Activated CD8-positive, alpha-beta T cell treated with anti-CD3 and anti-CD28 coated beads for 36 hours (primary cell): ENCODE results near the gene CCND3. TPM values are rescaled to one million over a fixed set of nuclear protein-coding genes. Genes with fewer than 3 reads are reported as not detected.

Experiments used
- ATAC-seq: fragments of 200-7000 bp; cut with Tn5 transposase; one replicate; pipeline ENCODE4 v1.10.0; 2021; ENCODE audit warnings: mild to moderate bottlenecking, moderate library complexity
- CTCF ChIA-PET: fragments of 350-600 bp; sonication (Branson Sonifier 250); formaldehyde crosslinking; loops from one replicate; lab custom pipeline; 2021; ENCODE audit warnings: antibody characterized with exemption; lab: Charles Lee
- POLR2A ChIA-PET: fragments of 350-600 bp; sonication (Branson Sonifier 250); formaldehyde crosslinking; loops from one replicate; lab custom pipeline; 2021; ENCODE audit warnings: antibody characterized with exemption; lab: Charles Lee
- DNase-seq: peaks from one replicate; pipeline ENCODE4 v3.0.0-alpha.2; 2020
- H3K27ac Mint-ChIP-seq: one replicate; pipeline ENCODE4 v1.8.0; 2021; ENCODE audit warnings: mild to moderate bottlenecking, mixed read lengths
- H3K27me3 Mint-ChIP-seq: one replicate; pipeline ENCODE4 v1.8.0; 2021; ENCODE audit warnings: mixed read lengths
- H3K36me3 Mint-ChIP-seq: one replicate; pipeline ENCODE4 v1.8.0; 2021; ENCODE audit warnings: low read depth, mixed read lengths
- H3K4me1 Mint-ChIP-seq: one replicate; pipeline ENCODE4 v1.8.0; 2021; ENCODE audit warnings: low read depth, mixed read lengths
- H3K4me3 Mint-ChIP-seq: one replicate; pipeline ENCODE4 v1.8.0; 2021; ENCODE audit warnings: mild to moderate bottlenecking, moderate library complexity, mixed read lengths
- H3K9me3 Mint-ChIP-seq: one replicate; pipeline ENCODE4 v1.8.0; 2021; ENCODE audit warnings: mixed read lengths
- CTCF ChIP-seq: fragments of 200-600 bp; IDR thresholded peaks from one replicate; pipeline ENCODE4 v1.8.0; 2022; ENCODE audit warnings: antibody characterized with exemption, mild to moderate bottlenecking
- intact Hi-C: fragments of 100-400 bp; cut with micrococcal nuclease; formaldehyde crosslinking; loops from one replicate; pipeline ENCODE4 v1.10.0; 2022
- total RNA-seq, 2 experiments: library from RNA; stranded (reverse); gene quantifications; one replicate each; pipeline ENCODE4 v1.2.3, GENCODE V29; 2021

Gene CCND3
- total RNA-seq, 2 experiments from 2014 or later: 457 to 459 TPM

GRCh38 chr6:41939848-41940758, 1.5 kb downstream of the CCND3 start:
- no peak for TF ChIP-seq CTCF
- Mint-ChIP-seq H3K4me3 (peak overlapping the region; percentile 90), H3K36me3 (peaks cover 60% of the 10 kb centered on the region), H3K9me3 (no peaks in the 10 kb centered on the region), H3K27ac (peak overlapping the region; percentile 91), H3K4me1 (peaks cover 53% of the 10 kb centered on the region), H3K27me3 (no peaks in the 10 kb centered on the region)
- CTCF ChIA-PET: interaction anchor here (0.6 to 21.4 kb wide), 15 partner anchors 11 to 158 kb away, joined by 3 to 392 read pairs (median 4); partner anchors contain the start of genes BYSL, MED20, TAF8 and TOMM6
- ATAC-seq: peak; percentile 15
- POLR2A ChIA-PET: interaction anchor here (0.6 to 16.7 kb wide), 19 partner anchors 10 to 154 kb away, joined by 3 to 358 read pairs (median 5); partner anchors contain the start of genes BYSL, MED20, TAF8 and TOMM6
- DNase-seq: peak; percentile 74
- intact Hi-C loops: loop anchor here (2.0 to 5.0 kb wide), 4 partner anchors 37 to 93 kb away; no protein-coding TSS in a partner anchor

DNA sequence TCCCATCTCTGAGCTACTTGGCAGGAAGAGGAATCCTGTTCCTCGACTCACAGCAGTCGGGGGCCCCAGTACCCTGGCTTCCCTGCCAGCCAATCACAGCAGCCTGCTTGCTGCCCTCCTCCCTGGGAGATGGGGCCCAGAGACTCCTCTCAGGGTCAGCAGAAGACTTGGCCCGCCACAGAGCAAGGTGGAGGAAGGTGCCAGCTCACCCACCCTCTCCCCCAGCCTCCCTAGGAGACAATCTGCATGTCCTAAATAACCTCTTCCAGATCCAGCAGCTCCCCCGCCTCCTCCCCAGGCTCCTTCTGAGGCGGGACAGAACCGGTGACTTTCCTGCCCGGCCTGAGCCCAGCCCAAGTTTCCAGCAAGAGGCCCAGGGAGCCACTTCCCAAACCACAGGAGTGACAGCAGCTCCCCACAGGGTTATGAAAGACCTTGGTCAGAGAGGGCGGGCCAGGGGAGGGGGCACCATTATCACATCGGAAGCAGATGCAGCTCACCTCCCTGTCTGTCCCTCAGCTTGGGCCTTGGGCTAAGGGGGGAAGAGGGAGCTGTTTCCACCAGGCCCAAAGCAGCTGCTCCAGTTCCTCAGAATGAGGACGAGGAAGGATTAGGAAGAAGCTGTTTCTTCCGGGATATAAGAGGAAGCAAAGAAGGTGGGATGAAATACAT, 2.3 kb downstream of the CCND3 start:
- Mint-ChIP-seq H3K9me3 (no peaks in the 10 kb centered on the region), H3K27ac (peak overlapping the region; percentile 91), H3K4me3 (peak overlapping the region; percentile 90), H3K36me3 (peaks cover 68% of the 10 kb centered on the region), H3K27me3 (no peaks in the 10 kb centered on the region), H3K4me1 (peaks cover 53% of the 10 kb centered on the region)
- ChIA-PET CTCF (interaction anchor here (0.6 to 21.4 kb wide), 18 partner anchors 10 to 157 kb away, joined by 3 to 392 read pairs (median 4); partner anchors contain the start of genes BYSL, MED20, TAF8 and TOMM6), POLR2A (interaction anchor here (0.8 to 16.7 kb wide), 21 partner anchors 9 to 152 kb away, joined by 3 to 358 read pairs (median 5); partner anchors contain the start of genes BYSL, MED20, TAF8 and TOMM6)
- intact Hi-C loops: loop anchor here (2.0 to 5.0 kb wide), 2 partner anchors 37 to 92 kb away; no protein-coding TSS in a partner anchor
- TF ChIP-seq CTCF: no peak
- peak; percentile 64 for DNase-seq
- no peak for ATAC-seq

GRCh38 chr6:41938590-41939175, 2.9 kb downstream of the CCND3 start:
- TF ChIP-seq CTCF: no peak
- ATAC-seq (no peak), DNase-seq (no peak)
- Mint-ChIP-seq H3K36me3 (peaks cover 69% of the 10 kb centered on the region), H3K27me3 (no peaks in the 10 kb centered on the region), H3K27ac (peak overlapping the region; percentile 91), H3K9me3 (no peaks in the 10 kb centered on the region), H3K4me3 (peak overlapping the region; percentile 90), H3K4me1 (peaks cover 51% of the 10 kb centered on the region)
- POLR2A ChIA-PET: interaction anchor here (0.8 to 16.7 kb wide), 15 partner anchors 9 to 151 kb away, joined by 3 to 358 read pairs (median 5); partner anchors contain the start of genes BYSL, MED20, TAF8 and TOMM6
- CTCF ChIA-PET: interaction anchor here (0.8 to 21.4 kb wide), 14 partner anchors 10 to 156 kb away, joined by 3 to 392 read pairs (median 5); partner anchors contain the start of genes BYSL, MED20, TAF8 and TOMM6
- intact Hi-C loops: loop anchor here (2.0 to 5.0 kb wide), 2 partner anchors 36 to 91 kb away; no protein-coding TSS in a partner anchor

DNA sequence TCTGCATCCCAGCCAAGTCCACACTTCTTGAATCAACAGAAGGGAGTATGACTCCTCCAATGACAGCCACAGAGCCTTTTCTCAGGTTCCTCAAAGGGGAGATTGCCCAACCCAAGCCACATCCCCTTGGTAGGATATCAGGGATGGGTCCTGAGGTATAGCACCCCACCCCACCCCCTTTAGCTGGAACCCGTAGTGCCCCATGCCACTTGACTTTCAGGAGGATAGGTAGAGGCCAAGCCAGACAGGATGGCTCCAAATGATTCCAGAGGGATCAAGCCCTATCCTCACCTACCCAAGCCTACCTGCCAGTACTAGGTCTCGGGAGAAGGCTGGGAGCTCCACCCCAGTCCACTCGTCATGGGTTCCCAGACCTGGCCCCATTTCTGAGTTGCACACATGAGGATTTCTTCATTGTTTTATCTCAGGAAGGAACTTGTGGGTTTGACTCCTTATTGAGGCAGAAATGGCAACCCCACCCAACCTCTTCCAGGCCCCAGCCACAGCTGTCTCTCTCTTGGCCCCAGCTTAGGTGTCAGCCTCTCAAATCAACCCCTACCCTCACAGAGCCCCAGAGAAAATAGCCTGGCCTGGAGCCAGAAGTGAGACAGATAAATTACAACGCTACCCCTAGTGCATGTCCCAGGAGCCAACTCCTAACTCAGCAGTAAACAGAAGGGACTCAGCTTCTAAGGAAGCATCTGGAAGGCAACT, 3.6 kb downstream of the CCND3 start:
- CTCF ChIA-PET: interaction anchor here (0.8 to 21.4 kb wide), 8 partner anchors 15 to 156 kb away, joined by 3 to 392 read pairs (median 6); partner anchors contain the start of genes BYSL, MED20, TAF8 and TOMM6
- ATAC-seq (no peak), DNase-seq (peak; percentile 59)
- no peaks in the 10 kb centered on the region for H3K9me3 Mint-ChIP-seq
- POLR2A ChIA-PET: interaction anchor here (0.8 to 16.7 kb wide), 15 partner anchors 10 to 150 kb away, joined by 3 to 358 read pairs (median 3); partner anchors contain the start of genes BYSL, MED20, TAF8 and TOMM6
- H3K27me3 Mint-ChIP-seq: no peaks in the 10 kb centered on the region
- intact Hi-C loops: loop anchor here (2.0 to 5.0 kb wide), 3 partner anchors 35 to 107 kb away; no protein-coding TSS in a partner anchor
- peak overlapping the region; percentile 91 for H3K27ac Mint-ChIP-seq
- TF ChIP-seq CTCF: no peak
- H3K4me3 Mint-ChIP-seq: peak overlapping the region; percentile 90
- H3K36me3 Mint-ChIP-seq: peaks cover 71% of the 10 kb centered on the region
- H3K4me1 Mint-ChIP-seq: peaks cover 47% of the 10 kb centered on the region
